ENCODE measurements around the gene EIF5A.
"Not testable (repeated sequence)": the region's sequence is repeated elsewhere in the genome, so short reads cannot be mapped to it uniquely, and the experiment has no call there.

EIF5A gene

DNA sequence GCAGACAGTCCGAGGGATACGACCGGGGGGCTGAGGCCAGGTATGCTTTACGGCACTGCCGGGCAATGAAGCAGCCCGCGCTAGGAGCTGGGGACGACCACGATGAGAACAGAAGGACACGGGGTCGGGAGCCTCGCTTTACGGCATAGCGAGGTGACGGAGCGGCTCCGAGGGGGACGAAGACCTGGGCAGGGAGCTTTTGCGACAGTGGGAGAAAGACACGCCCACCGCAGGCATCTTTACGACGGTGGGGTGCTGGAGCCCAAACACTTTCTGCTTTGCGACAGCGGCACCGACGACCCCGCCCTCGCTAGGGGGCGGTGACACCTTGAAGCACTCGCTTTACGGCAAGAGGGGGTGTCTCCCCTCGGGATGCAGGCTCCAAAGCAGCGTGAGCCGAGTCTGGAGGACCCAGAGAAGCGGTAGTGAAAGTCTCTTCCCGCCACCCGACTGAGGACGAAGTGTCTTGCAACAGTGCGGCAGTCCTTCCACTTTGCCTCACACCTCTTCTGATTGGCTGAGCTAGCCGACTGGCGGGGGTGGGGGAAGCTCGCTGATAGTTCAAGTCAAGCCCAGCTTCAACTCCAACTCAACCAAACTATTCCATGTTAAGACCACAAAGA, 22.1 kb downstream of the EIF5A start:
- peak overlapping the region; percentile 96 for H3K27ac ChIP-seq (ENCODE audit: low read length)
- H3K4me3 ChIP-seq (ENCODE audit: low read length) = peak overlapping the region; percentile 97
- H3K27me3 ChIP-seq (ENCODE audit: control insufficient read depth, insufficient read depth, low read length) = no peaks in the 10 kb centered on the region
- H3K4me1 ChIP-seq (ENCODE audit: control insufficient read depth, low read depth, low read length) = no peaks in the 10 kb centered on the region
- H3K36me3 ChIP-seq (ENCODE audit: control insufficient read depth, low read depth, low read length) = peaks cover 11% of the 10 kb centered on the region
- peak overlapping the region; percentile 91 for H3K9ac ChIP-seq (ENCODE audit: low read length)
- no peaks in the 10 kb centered on the region for H3K9me3 ChIP-seq (ENCODE audit: control insufficient read depth, low read depth, low read length)

GRCh38 chr17:7329997-7330637, 22.7 kb downstream of the EIF5A start:
- H3K27me3 ChIP-seq (ENCODE audit: control insufficient read depth, insufficient read depth, low read length) = no peaks in the 10 kb centered on the region
- peak overlapping the region; percentile 96 for H3K27ac ChIP-seq (ENCODE audit: low read length)
- H3K4me1 ChIP-seq (ENCODE audit: control insufficient read depth, low read depth, low read length) = no peaks in the 10 kb centered on the region
- H3K9me3 ChIP-seq (ENCODE audit: control insufficient read depth, low read depth, low read length) = no peaks in the 10 kb centered on the region
- peaks cover 11% of the 10 kb centered on the region for H3K36me3 ChIP-seq (ENCODE audit: control insufficient read depth, low read depth, low read length)
- H3K4me3 ChIP-seq (ENCODE audit: low read length) = peak overlapping the region; percentile 97
- peak overlapping the region; percentile 91 for H3K9ac ChIP-seq (ENCODE audit: low read length)

DNA sequence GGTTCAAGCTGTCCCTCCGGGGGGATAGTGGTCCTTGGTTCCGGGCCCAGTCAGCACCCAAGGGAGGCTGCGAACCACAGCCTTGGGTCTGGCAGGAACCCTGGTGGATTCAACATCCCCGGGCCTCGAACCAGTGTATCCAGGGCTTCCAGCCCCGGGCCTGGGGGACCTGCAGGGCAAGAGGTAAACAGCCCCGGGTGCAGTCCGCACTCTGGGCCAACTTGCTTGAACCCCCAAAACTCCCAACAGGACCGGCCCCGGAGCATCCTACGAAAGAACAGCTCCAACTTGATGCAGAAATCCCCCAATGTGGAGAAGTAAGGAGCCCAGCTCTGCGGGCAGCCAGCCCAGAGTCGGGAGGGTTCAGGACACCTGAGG, 23.2 kb downstream of the EIF5A start:
- no peaks in the 10 kb centered on the region for H3K9me3 ChIP-seq (ENCODE audit: control insufficient read depth, low read depth, low read length)
- peak overlapping the region; percentile 97 for H3K4me3 ChIP-seq (ENCODE audit: low read length)
- peak overlapping the region; percentile 18 for H3K27ac ChIP-seq (ENCODE audit: low read length)
- peak overlapping the region; percentile 91 for H3K9ac ChIP-seq (ENCODE audit: low read length)
- H3K36me3 ChIP-seq (ENCODE audit: control insufficient read depth, low read depth, low read length) = peaks cover 9% of the 10 kb centered on the region
- H3K4me1 ChIP-seq (ENCODE audit: control insufficient read depth, low read depth, low read length) = no peaks in the 10 kb centered on the region
- no peaks in the 10 kb centered on the region for H3K27me3 ChIP-seq (ENCODE audit: control insufficient read depth, insufficient read depth, low read length)

GRCh38 chr17:7332111-7332510, 24.7 kb downstream of the EIF5A start:
- Histone ChIP-seq H3K36me3 (ENCODE audit: control insufficient read depth, low read depth, low read length) (no peaks in the 10 kb centered on the region), H3K4me3 (ENCODE audit: low read length) (no peak overlapping the region), H3K9me3 (ENCODE audit: control insufficient read depth, low read depth, low read length) (no peaks in the 10 kb centered on the region), H3K27me3 (ENCODE audit: control insufficient read depth, insufficient read depth, low read length) (no peaks in the 10 kb centered on the region), H3K4me1 (ENCODE audit: control insufficient read depth, low read depth, low read length) (peaks cover 11% of the 10 kb centered on the region), H3K9ac (ENCODE audit: low read length) (no peak overlapping the region), H3K27ac (ENCODE audit: low read length) (no peak overlapping the region)

- not testable (repeated sequence) for H3K4me3 ChIP-seq (ENCODE audit: low read length); H3K36me3 ChIP-seq (ENCODE audit: control insufficient read depth, low read depth, low read length); H3K27me3 ChIP-seq (ENCODE audit: control insufficient read depth, insufficient read depth, low read length); H3K9ac ChIP-seq (ENCODE audit: low read length); H3K27ac ChIP-seq (ENCODE audit: low read length); H3K9me3 ChIP-seq (ENCODE audit: control insufficient read depth, low read depth, low read length)
- peaks cover 13% of the 10 kb centered on the region for H3K4me1 ChIP-seq (ENCODE audit: control insufficient read depth, low read depth, low read length)
These were observed 25.2 kb downstream of the EIF5A start for GRCh38 chr17:7332600-7333069.

- Histone ChIP-seq H3K4me3 (ENCODE audit: low read length) (no peak overlapping the region), H3K27ac (ENCODE audit: low read length) (no peak overlapping the region), H3K36me3 (ENCODE audit: control insufficient read depth, low read depth, low read length) (no peaks in the 10 kb centered on the region), H3K9ac (ENCODE audit: low read length) (no peak overlapping the region), H3K9me3 (ENCODE audit: control insufficient read depth, low read depth, low read length) (no peaks in the 10 kb centered on the region), H3K27me3 (ENCODE audit: control insufficient read depth, insufficient read depth, low read length) (no peaks in the 10 kb centered on the region), H3K4me1 (ENCODE audit: control insufficient read depth, low read depth, low read length) (peaks cover 13% of the 10 kb centered on the region)
These were observed 27.6 kb downstream of the EIF5A start for GRCh38 chr17:7334938-7335538.

GRCh38 chr17:7335765-7336164, 28.3 kb downstream of the EIF5A start:
- not testable (repeated sequence) for H3K9me3 ChIP-seq (ENCODE audit: control insufficient read depth, low read depth, low read length); H3K36me3 ChIP-seq (ENCODE audit: control insufficient read depth, low read depth, low read length); H3K4me3 ChIP-seq (ENCODE audit: low read length); H3K27me3 ChIP-seq (ENCODE audit: control insufficient read depth, insufficient read depth, low read length); H3K27ac ChIP-seq (ENCODE audit: low read length); H3K9ac ChIP-seq (ENCODE audit: low read length)
- H3K4me1 ChIP-seq (ENCODE audit: control insufficient read depth, low read depth, low read length) = peaks cover 13% of the 10 kb centered on the region

- H3K4me3 ChIP-seq (ENCODE audit: low read length) = peak within 1 kb of the TSS; percentile 20
- H3K27me3 ChIP-seq (ENCODE audit: control insufficient read depth, insufficient read depth, low read length) = no peaks in the 10 kb centered on the region
- H3K27ac ChIP-seq (ENCODE audit: low read length) = no peak within 1 kb of the TSS
- H3K4me1 ChIP-seq (ENCODE audit: control insufficient read depth, low read depth, low read length) = peaks cover 13% of the 10 kb centered on the region
- H3K9me3 ChIP-seq (ENCODE audit: control insufficient read depth, low read depth, low read length) = no peaks in the 10 kb centered on the region
- no peaks in the 10 kb centered on the region for H3K36me3 ChIP-seq (ENCODE audit: control insufficient read depth, low read depth, low read length)
- H3K9ac ChIP-seq (ENCODE audit: low read length) = peak within 1 kb of the TSS; percentile 39
These were observed 29.1 kb downstream of the EIF5A start, which contains the start of gene ACAP1 for GRCh38 chr17:7336240-7337175. Gene ACAP1 (plus strand): TSS chr17:7336529. CDS start chr17:7336735, 206 bp downstream.

GRCh38 chr17:7337600-7337999, 30.2 kb downstream of the EIF5A start:
- H3K9me3 ChIP-seq (ENCODE audit: control insufficient read depth, low read depth, low read length); H3K4me3 ChIP-seq (ENCODE audit: low read length); H3K27ac ChIP-seq (ENCODE audit: low read length); H3K27me3 ChIP-seq (ENCODE audit: control insufficient read depth, insufficient read depth, low read length); H3K36me3 ChIP-seq (ENCODE audit: control insufficient read depth, low read depth, low read length); H3K9ac ChIP-seq (ENCODE audit: low read length): not testable (repeated sequence)
- H3K4me1 ChIP-seq (ENCODE audit: control insufficient read depth, low read depth, low read length) = peaks cover 13% of the 10 kb centered on the region

DNA sequence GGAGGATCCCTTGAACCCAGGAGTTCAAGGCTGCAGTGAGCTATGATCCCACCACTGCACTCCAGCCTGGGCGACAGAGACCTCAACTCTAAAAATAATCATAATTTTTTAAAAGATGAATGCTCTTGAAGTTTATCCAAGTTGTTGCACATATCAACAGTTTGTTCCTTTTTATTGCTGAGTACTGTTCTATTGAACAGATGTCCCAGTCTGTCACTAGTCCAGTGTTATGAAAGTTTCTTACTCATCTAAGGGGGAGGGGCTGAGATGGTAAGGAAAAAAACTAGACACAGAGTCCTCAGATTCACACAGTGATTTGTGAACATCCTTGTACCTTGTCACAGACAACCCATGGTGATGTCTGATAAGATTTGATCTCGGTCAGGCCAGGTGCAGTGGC, 32.8 kb downstream of the EIF5A start:
- Histone ChIP-seq H3K4me1 (ENCODE audit: control insufficient read depth, low read depth, low read length) (peaks cover 13% of the 10 kb centered on the region), H3K4me3 (ENCODE audit: low read length) (no peak overlapping the region), H3K9ac (ENCODE audit: low read length) (no peak overlapping the region), H3K27ac (ENCODE audit: low read length) (no peak overlapping the region), H3K36me3 (ENCODE audit: control insufficient read depth, low read depth, low read length) (no peaks in the 10 kb centered on the region), H3K27me3 (ENCODE audit: control insufficient read depth, insufficient read depth, low read length) (no peaks in the 10 kb centered on the region), H3K9me3 (ENCODE audit: control insufficient read depth, low read depth, low read length) (no peaks in the 10 kb centered on the region)

GRCh38 chr17:7341842-7342241, 34.4 kb downstream of the EIF5A start:
- Histone ChIP-seq H3K36me3 (ENCODE audit: control insufficient read depth, low read depth, low read length) (no peaks in the 10 kb centered on the region), H3K27me3 (ENCODE audit: control insufficient read depth, insufficient read depth, low read length) (no peaks in the 10 kb centered on the region), H3K9ac (ENCODE audit: low read length) (no peak overlapping the region), H3K9me3 (ENCODE audit: control insufficient read depth, low read depth, low read length) (no peaks in the 10 kb centered on the region), H3K4me3 (ENCODE audit: low read length) (no peak overlapping the region), H3K4me1 (ENCODE audit: control insufficient read depth, low read depth, low read length) (peaks cover 5% of the 10 kb centered on the region), H3K27ac (ENCODE audit: low read length) (no peak overlapping the region)

Data from iPS-18a (cell line).